ENCODE data around the gene NDFIP1.

Gene NDFIP1

DNA sequence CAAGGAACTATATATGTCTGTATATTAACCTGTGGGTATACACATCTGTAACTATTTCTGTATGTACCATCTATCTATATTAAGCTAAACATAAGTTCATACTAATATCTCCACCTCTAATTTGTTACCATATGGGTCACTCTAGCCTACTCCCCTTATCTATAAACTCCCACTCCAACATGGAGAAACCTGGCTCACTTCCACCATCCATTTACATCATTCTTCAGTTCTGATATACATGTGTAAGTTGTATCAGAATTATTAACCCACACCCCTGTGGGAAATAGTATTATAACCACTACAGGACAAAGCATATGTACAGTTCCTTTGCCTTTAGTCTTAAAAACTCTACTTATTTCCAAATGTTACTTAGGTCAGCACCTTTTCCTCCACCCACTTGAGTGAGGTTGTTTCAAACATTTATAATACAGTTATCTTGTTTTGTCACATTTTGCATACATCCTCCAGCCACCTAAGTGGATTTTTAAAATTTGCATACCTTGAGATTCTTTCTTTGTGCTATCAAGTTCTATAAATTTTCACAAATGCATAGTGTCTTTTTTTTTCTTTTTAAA is 10.6 kb downstream of the NDFIP1 start:
- no peak for DNase-seq (ENCODE audit: low spot score)

DNA sequence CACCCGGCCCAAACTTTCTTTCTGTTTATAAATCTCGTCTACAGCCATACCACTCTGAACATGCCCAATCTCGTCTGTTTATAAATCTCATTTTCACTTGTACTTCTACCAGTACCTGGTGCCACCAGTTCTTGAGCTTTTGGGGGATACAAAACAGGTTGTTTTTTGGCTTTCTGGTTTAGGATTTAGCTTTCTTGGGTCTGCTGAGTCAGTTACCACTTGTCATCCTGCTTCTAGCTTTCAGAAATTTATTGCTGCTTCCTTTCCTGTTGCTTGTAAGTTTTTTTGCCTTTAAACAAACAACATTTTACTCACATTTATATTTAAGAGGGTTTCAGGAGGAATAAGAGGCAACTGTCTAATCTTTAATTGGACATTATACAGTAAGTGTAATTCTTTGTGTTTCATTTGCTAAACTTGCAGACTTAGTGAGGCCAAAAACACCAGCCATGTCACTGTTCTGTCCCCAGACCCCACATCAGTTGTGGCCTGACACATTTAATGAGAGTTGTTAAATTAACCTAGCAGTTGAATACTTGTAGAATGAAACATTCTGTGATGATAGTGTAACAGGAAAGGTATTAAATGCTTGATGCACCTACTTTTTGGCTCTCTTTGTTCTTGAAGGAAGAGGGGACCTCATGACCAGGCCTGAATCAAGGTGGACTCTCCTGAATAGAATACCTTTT is 11.8 kb downstream of the NDFIP1 start:
- DNase-seq (ENCODE audit: low spot score): no peak

- DNase-seq (ENCODE audit: low spot score): no peak
Measured at GRCh38 chr5:142122121-142122520, 13.5 kb downstream of the NDFIP1 start.

DNA sequence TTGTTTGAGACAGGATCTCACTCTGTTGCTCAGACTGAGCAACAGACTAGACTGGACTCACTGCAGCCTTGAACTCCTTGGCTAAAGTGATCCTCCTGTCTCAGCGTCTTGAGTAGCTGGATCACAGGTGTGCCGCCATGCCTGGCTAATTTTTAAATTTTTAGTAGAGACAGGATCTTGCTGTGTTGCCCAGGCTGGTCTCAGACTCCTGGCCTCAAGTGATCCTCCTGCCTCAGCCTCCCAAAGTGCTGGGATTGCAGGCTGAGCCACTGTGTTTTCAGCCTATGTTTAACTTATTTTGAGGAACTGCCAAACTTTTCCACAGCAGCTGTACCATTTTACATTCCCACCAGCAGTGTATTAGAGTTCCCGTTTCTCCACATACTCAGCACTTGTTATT is 16.8 kb downstream of the NDFIP1 start:
- DNase-seq (ENCODE audit: low spot score): no peak

DNA sequence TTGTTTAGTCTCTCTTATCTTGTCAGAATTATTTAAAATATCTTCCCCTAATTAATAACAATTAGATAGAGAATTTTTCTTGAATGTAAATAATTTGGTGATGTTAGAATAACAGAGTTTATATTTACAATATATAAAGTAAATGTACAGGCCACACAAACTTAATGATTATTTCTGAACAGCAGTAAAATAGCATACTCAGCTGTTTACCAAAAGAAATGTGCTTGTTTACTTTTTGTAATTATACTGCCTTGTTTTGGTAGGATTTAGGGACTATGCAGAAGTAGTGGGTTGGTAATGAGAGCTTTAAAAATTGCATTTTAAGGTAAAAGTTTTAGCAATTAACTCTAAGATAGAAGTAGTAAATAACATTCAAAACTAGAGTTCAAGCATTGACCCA is 17.4 kb downstream of the NDFIP1 start:
- no peak for DNase-seq (ENCODE audit: low spot score)

DNA sequence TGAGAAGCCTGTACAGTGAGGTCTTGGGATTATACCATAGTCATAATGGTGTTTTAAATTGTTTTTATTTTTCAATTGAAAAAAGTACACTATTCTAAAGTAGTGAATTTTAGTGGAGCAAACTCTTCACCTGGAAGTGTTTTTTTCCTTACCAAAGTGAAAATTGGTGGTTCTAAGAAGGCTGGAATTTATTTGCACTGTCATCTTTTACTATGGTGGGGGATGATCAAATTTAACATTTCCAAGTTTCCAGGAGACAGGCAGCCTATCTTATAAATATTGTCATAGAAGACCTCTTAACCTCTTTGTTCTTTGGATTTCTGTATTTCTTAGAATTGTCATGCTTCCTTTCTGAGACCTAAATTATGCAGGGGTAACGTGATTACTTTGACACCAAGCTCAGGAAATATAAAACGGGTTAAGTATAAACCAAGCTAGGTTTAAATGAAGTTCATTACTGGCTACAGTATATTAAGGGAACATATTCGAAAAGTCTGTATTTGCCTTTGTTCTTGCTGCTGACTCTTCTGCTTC is 20.2 kb downstream of the NDFIP1 start:
- DNase-seq (ENCODE audit: low spot score): no peak

GRCh38 chr5:142129446-142130066 is 21.0 kb downstream of the NDFIP1 start:
- no peak for DNase-seq (ENCODE audit: low spot score)

GRCh38 chr5:142131394-142131793 is 22.8 kb downstream of the NDFIP1 start:
- no peak for DNase-seq (ENCODE audit: low spot score)

DNA sequence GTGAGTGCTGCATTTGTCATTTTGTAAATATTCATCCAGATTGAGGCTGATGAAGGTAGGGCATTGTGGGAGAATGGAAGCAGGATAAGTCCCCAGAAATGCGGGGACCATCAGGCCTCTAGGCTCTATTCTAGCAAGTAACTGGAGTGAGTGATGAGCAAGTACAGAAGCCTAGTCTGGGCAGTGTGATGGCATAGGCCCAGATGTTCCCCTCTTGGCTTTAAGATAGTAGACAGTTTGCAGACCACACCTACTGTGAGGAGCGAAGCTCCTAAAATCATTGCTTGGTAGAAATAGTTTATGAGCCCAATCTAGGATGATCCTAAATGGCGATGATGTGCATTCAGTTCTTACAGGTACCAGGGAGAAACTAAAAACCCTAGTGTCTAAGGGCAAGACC is 24.3 kb downstream of the NDFIP1 start:
- DNase-seq (ENCODE audit: low spot score): no peak

- DNase-seq (ENCODE audit: low spot score): no peak
Measured at GRCh38 chr5:142133330-142134206, 25.0 kb downstream of the NDFIP1 start.

- no peak for DNase-seq (ENCODE audit: low spot score)
Measured at GRCh38 chr5:142134331-142135010, 25.9 kb downstream of the NDFIP1 start.

GRCh38 chr5:142141463-142141862 is 32.9 kb downstream of the NDFIP1 start:
- DNase-seq (ENCODE audit: low spot score): no peak

- peak; percentile 40 for DNase-seq (ENCODE audit: low spot score)
Measured at GRCh38 chr5:142143878-142144277, 35.3 kb downstream of the NDFIP1 start.

DNA sequence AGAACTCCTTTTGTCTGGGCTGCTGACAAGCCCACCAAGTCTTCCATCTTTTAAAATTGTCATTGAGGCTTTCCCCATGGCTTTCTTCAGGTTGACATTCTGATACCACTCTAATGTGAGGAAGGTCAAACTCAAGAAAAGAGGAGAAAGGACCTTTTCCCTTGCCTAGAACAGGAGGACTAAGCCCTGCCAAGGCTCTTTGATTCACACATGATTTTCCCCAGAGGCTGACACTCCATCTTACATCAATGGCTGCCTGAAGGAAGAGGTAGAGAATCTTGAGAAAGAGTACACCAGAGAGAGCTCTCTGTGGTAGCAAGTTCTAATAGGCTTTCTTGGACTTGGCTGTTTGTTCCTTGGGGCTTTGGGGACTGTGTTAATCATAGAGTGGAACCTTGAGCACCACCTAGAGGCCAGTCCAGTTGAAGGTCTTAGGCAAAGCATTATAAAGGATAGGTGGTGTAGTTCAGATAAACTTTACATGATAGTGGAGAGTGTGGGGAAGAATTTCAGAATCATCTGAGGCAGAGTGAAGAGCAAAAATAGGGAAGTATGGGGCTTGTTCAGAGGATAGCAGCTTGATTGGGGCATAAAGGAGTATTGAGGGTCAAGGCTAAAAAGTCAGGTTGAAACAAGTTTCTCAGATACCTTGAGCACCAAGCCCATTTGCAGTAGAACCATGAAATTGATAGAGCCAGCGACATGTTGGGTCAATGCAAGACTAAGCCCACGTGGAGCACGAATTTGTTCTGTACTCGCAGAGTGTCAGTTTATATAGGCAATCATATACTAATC is 36.7 kb downstream of the NDFIP1 start:
- DNase-seq (ENCODE audit: low spot score): peak; percentile 65

DNA sequence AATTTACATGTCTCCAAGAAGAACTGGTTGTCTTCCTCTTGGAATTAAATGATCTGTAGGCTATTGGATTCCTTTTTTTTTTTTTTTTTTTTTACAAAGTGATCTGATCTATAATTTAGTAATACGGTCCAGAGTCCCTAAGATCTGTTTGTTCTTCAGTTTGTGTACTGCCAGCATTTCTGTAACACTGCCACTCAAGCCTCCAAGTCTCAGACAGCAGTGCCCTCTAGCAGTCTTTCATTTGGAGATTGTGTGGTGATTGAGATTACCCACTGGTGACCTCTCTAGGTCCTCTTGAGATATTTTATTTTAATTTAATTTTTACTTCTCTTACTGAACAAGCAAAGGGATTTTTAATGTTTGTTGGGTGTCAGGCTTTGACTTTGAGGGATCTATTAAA is 40.8 kb downstream of the NDFIP1 start:
- DNase-seq (ENCODE audit: low spot score): no peak

GRCh38 chr5:142150431-142150830 is 41.9 kb downstream of the NDFIP1 start:
- no peak for DNase-seq (ENCODE audit: low spot score)

DNA sequence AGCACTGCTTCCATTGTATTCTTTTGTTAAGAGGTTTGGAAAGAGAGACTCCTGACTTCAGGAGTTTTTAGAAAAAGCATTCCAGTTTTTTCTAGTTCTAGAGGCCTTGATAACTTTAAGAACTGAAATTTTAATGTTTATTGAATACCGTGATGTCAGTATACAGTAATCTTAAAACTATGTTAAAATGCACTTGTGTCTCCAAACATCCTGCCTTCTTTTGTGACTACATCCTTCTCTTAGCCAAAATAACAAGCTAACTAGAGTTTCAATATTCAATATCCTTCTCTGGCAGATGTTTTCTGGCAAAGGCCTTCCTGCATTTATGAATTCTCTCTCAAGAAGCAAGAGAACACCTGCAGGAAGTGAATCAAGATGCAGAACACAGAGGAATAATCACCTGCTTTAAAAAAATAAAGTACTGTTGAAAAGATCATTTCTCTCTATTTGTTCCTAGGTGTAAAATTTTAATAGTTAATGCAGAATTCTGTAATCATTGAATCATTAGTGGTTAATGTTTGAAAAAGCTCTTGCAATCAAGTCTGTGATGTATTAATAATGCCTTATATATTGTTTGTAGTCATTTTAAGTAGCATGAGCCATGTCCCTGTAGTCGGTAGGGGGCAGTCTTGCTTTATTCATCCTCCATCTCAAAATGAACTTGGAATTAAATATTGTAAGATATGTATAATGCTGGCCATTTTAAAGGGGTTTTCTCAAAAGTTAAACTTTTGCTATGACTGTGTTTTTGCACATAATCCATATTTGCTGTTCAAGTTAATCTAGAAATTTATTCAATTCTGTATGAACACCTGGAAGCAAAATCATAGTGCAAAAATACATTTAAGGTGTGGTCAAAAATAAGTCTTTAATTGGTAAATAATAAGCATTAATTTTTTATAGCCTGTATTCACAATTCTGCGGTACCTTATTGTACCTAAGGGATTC is 43.1 kb downstream of the NDFIP1 start:
- no peak for DNase-seq (ENCODE audit: low spot score)

DNA sequence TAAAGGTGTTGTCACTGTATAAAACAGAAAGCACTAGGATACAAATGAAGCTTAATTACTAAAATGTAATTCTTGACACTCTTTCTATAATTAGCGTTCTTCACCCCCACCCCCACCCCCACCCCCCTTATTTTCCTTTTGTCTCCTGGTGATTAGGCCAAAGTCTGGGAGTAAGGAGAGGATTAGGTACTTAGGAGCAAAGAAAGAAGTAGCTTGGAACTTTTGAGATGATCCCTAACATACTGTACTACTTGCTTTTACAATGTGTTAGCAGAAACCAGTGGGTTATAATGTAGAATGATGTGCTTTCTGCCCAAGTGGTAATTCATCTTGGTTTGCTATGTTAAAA is 43.8 kb downstream of the NDFIP1 start:
- no peak for DNase-seq (ENCODE audit: low spot score)

- no peak for DNase-seq (ENCODE audit: low spot score)
Measured at GRCh38 chr5:142153674-142154448, 45.3 kb downstream of the NDFIP1 start.

All from D341Med (cell line).